ENCODE measurements around the gene CCNT1. TPM values are rescaled to one million over a fixed set of nuclear protein-coding genes. Genes with fewer than 3 reads are reported as not detected.
"Not testable (repeated sequence)": the region's sequence is repeated elsewhere in the genome, so short reads cannot be mapped to it uniquely, and the experiment has no call there.

CCNT1 gene
- total RNA-seq, 8 experiments from 2014 or later = 29.5 to 58.5 (median 37.2) TPM

GRCh38 chr12:48687592-48687991, 28.9 kb downstream of the CCNT1 start:
- in situ Hi-C loops (cut with MboI; ENCODE audit: low pct_unique_long_range_greater_than_20kb in 2 of 9, low sequenced_read_pairs in 9 of 9, unreplicated experiment in 9 of 9) = no loop called here
- Histone ChIP-seq H3K4me3 (no peak overlapping the region), H3K4me1 (replicated peaks in 1 of 2) (no peaks in the 10 kb centered on the region), H3K27ac (no peak overlapping the region)
- no peak for ATAC-seq (replicated peaks in 6 of 8)
- WGBS, 10 experiments = 78 to 100% (median 98%) methylated on average over 2 to 4 of the region's 4 CpGs

DNA sequence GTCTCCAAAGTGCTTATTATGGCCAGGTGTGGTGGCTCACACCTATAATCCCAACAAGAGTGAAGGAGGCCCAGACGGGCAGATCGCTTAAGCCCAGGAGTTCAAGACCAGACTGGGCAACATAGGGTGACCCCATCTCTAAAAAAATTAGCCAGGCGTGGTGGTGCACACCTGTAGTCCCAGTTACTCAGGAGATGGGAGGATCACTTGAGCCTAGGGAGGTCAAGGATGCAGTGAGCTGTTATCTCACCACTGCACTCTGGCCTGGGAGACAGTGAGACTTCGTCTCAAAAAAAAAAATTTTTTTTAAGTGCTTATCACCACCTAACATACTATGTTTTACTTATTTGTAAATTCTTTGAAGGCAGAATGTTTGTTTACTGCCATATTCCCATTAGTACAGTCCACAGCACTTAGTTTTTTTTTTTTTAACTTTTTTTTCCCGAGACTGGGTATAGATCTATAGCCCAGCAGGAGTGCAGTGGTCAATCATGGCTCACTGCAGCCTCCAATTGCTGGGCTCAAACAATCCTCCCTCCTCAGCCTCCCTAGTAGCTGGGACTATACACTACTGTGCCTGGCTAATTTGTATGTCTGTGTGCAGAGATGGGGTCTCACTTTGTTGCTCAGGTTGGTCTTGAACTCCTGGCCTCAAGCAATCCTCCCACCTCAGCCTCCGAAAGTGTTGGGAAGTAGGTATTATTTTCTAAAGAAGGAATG, 29.7 kb downstream of the CCNT1 start:
- in situ Hi-C loops (cut with MboI; ENCODE audit: low pct_unique_long_range_greater_than_20kb in 2 of 9, low sequenced_read_pairs in 9 of 9, unreplicated experiment in 9 of 9) = no loop called here
- no peaks in the 10 kb centered on the region for H3K4me1 ChIP-seq (replicated peaks in 1 of 2)
- ATAC-seq (replicated peaks in 6 of 8) = no peak
- H3K4me3 ChIP-seq = no peak overlapping the region
- 75 to 100% (median 94%) methylated on average over 1 to 4 of the region's 6 CpGs; no CpG with 5 or more reads in 2 of the 10 experiments for WGBS, 10 experiments
- no peak overlapping the region for H3K27ac ChIP-seq

DNA sequence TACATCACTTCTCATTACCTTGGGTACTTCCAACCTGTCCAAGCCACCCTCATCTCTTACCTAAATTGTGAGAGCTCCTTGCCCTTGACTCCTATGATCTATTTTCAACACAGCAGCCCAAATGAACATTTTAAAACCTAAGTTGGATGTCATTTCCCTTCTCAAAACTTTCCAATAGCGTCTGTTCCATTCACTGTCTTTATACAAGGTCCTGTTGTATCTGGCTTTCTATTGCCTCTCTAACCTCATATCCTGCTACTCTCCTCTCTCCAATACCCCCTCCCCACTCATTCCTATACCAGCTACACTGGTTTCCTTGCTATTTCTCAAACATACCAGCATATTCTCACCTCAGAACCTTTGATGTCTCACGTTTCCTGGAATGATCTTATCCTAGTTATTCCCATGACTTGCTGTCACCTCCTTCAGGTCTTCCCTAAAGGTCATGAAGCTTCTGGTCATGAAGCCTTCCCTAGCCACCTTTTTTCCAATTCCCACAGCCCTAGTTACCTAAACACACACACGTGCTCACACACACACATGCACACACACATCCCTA, 30.4 kb downstream of the CCNT1 start:
- Histone ChIP-seq H3K4me3 (no peak overlapping the region), H3K4me1 (replicated peaks in 1 of 2) (no peaks in the 10 kb centered on the region), H3K27ac (no peak overlapping the region)
- ATAC-seq (replicated peaks in 6 of 8) = no peak
- WGBS, 10 experiments = 30 to 79% (median 57%) methylated on average over 2 to 3 of the region's 3 CpGs; no CpG with 5 or more reads in 2 of the 10 experiments
- in situ Hi-C loops (cut with MboI; ENCODE audit: low pct_unique_long_range_greater_than_20kb in 2 of 9, low sequenced_read_pairs in 9 of 9, unreplicated experiment in 9 of 9) = no loop called here

- ATAC-seq (replicated peaks in 6 of 8) = no peak
- in situ Hi-C loops (cut with MboI; ENCODE audit: low pct_unique_long_range_greater_than_20kb in 2 of 9, low sequenced_read_pairs in 9 of 9, unreplicated experiment in 9 of 9) = no loop called here
- Histone ChIP-seq H3K4me3 (no peak overlapping the region), H3K4me1 (replicated peaks in 1 of 2) (peaks cover 17 to 21% of the 10 kb centered on the region in 2 donors), H3K27ac (no peak overlapping the region)
- WGBS, 10 experiments = 64 to 100% (median 85%) methylated on average over 1 to 4 of the region's 4 CpGs
These were observed 33.0 kb downstream of the CCNT1 start for GRCh38 chr12:48683534-48683933.

DNA sequence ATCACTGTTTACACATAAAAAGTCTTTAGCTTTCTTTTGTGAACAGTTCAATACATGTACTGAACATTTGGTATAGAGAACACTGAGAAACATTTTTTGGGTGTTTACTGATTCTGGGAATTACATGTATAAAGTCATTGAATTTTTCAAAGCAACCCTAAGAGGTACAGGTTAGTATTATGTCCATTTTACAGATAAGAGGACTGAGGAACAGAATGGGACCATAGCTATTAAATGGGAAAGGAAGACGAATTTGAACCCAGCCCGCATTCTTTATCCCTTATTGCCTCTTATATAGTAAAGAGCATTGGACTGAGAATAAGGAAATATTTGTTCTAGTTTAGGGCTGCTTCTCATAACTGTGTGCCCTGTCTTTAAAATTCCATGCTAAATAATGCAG, 33.6 kb downstream of the CCNT1 start:
- Histone ChIP-seq H3K4me1 (replicated peaks in 1 of 2) (peaks cover 17 to 24% of the 10 kb centered on the region in 2 donors), H3K4me3 (peak overlapping the region; percentile 64 to 90 (median 79)), H3K27ac (no peak overlapping the region)
- in situ Hi-C loops (cut with MboI; ENCODE audit: low pct_unique_long_range_greater_than_20kb in 2 of 9, low sequenced_read_pairs in 9 of 9, unreplicated experiment in 9 of 9) = no loop called here
- no peak for ATAC-seq (replicated peaks in 6 of 8)
- 60 to 100% (median 93%) methylated on average over 1 to 2 of the region's 2 CpGs for WGBS, 10 experiments

DNA sequence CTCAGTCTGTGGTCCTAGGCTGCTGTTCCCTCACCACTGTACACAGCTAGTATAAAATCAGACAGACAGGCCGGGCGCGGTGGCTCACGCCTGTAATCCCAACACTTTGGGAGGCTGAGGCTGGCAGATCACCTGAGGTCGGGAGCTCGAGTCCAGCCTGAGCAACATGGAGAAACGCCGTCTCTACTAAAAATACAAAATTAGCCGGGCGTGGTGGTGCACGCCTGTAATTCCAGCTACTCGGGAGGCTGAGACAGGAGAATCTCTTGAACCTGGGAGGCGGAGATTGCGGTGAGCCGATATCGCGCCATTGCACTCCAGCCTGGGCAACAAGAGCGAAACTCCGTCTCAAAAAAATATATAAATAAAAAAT, 34.0 kb downstream of the CCNT1 start:
- peak in 2 of 8 experiments; percentile 4 to 6 for ATAC-seq (replicated peaks in 6 of 8)
- in situ Hi-C loops (cut with MboI; ENCODE audit: low pct_unique_long_range_greater_than_20kb in 2 of 9, low sequenced_read_pairs in 9 of 9, unreplicated experiment in 9 of 9) = not testable (repeated sequence)
- Histone ChIP-seq H3K4me3 (peak overlapping the region; percentile 64 to 90 (median 79)), H3K4me1 (replicated peaks in 1 of 2) (peaks cover 17 to 24% of the 10 kb centered on the region in 2 donors), H3K27ac (peak overlapping the region in 1 of 2 donors; percentile 38)
- 0 to 97% (median 60%) methylated on average over 2 to 9 of the region's 19 CpGs; no CpG with 5 or more reads in 1 of the 10 experiments for WGBS, 10 experiments

DNA sequence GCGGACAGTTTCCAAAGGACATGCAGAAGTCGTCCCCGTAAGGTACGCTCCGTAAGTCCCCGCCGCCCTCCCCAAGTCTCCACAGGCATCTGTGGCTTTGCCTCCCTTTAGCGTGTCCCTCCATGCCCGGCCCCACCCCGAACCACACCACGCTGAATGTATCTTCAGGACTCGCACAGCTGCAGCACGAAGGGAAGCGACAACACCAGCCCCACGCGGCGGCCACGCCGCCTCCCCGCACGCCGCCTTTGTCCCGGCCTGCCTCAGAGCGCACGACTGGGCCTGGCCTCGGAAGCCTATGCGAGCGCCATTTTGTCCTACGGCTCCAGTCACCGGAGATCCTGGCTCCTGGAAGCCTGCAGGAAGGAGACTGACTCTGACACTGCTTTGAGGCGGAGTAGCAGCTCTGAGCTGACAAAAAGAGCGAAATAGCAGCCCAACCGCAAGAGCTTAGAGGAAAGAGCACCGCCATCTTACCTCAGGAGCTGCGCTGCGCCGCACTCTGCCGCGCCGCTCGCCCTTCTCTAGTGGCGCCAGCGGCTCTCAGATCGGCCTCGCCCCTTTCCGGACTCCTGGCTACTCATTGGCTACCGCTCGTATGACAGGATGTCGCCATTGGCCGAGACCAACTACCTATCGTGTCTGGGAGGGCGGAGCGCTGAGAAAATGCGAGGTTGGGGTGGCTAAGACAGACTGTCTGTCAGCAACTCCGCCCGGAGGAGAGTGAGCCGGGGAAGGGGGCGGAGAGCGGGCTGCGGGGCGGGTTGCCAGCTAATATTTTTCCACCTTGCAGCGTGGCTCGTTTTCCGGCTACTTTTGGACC, 34.6 kb downstream of the CCNT1 start, which contains the start of gene KANSL2:
Gene KANSL2 (minus strand): TSS at position 529 of the 823 bp plus-strand sequence. CDS start 606 bp downstream, outside the sequence.
- in situ Hi-C loops (cut with MboI; ENCODE audit: low pct_unique_long_range_greater_than_20kb in 2 of 9, low sequenced_read_pairs in 9 of 9, unreplicated experiment in 9 of 9) = no loop called here

GRCh38 chr12:48681399-48681709, 35.2 kb downstream of the CCNT1 start:
- WGBS, 10 experiments = 0 to 7% (median 0%) methylated on average over 1 to 7 of the region's 11 CpGs; no CpG with 5 or more reads in 2 of the 10 experiments
- in situ Hi-C loops (cut with MboI; ENCODE audit: low pct_unique_long_range_greater_than_20kb in 2 of 9, low sequenced_read_pairs in 9 of 9, unreplicated experiment in 9 of 9) = no loop called here
- peak overlapping the region; percentile 86 to 91 for H3K27ac ChIP-seq
- ATAC-seq (replicated peaks in 6 of 8) = peak in 3 of 8 experiments; percentile 0 to 1 (median 1)
- peak overlapping the region; percentile 64 to 90 (median 79) for H3K4me3 ChIP-seq
- peaks cover 17 to 24% of the 10 kb centered on the region in 2 donors for H3K4me1 ChIP-seq (replicated peaks in 1 of 2)

More for the DNA sequence above, 34.6 kb downstream of the CCNT1 start, which contains the start of gene KANSL2:
- WGBS, 10 experiments = 0 to 1% (median 0%) methylated on average over 1 to 13 of the region's 64 CpGs; no CpG with 5 or more reads in 5 of the 10 experiments
- Histone ChIP-seq H3K4me3 (peak within 1 kb of the TSS; percentile 64 to 90 (median 79)), H3K4me1 (replicated peaks in 1 of 2) (peaks cover 17 to 24% of the 10 kb centered on the region in 2 donors), H3K27ac (peak within 1 kb of the TSS; percentile 86 to 91)
- peak; percentile 92 to 99 (median 97) for ATAC-seq (replicated peaks in 6 of 8)

- Histone ChIP-seq H3K4me1 (replicated peaks in 1 of 2) (peaks cover 17 to 24% of the 10 kb centered on the region in 2 donors), H3K27ac (no peak overlapping the region), H3K4me3 (peak overlapping the region; percentile 64 to 90 (median 79))
- WGBS, 10 experiments = 0 to 100% (median 63%) methylated on average over 1 to 9 of the region's 13 CpGs; no CpG with 5 or more reads in 2 of the 10 experiments
- no peak for ATAC-seq (replicated peaks in 6 of 8)
- in situ Hi-C loops (cut with MboI; ENCODE audit: low pct_unique_long_range_greater_than_20kb in 2 of 9, low sequenced_read_pairs in 9 of 9, unreplicated experiment in 9 of 9) = no loop called here
These were observed 35.6 kb downstream of the CCNT1 start for GRCh38 chr12:48680861-48681260.

GRCh38 chr12:48678551-48679185, 37.8 kb downstream of the CCNT1 start:
- ATAC-seq (replicated peaks in 6 of 8) = no peak
- H3K4me3 ChIP-seq = no peak overlapping the region
- H3K27ac ChIP-seq = no peak overlapping the region
- peaks cover 17 to 24% of the 10 kb centered on the region in 2 donors for H3K4me1 ChIP-seq (replicated peaks in 1 of 2)
- WGBS, 10 experiments = 37 to 100% (median 89%) methylated on average over 1 to 3 of the region's 3 CpGs
- in situ Hi-C loops (cut with MboI; ENCODE audit: low pct_unique_long_range_greater_than_20kb in 2 of 9, low sequenced_read_pairs in 9 of 9, unreplicated experiment in 9 of 9) = no loop called here

GRCh38 chr12:48671231-48671856, 45.2 kb downstream of the CCNT1 start:
- WGBS, 10 experiments = 50 to 100% (median 91%) methylated on average over 1 to 8 of the region's 8 CpGs
- ATAC-seq (replicated peaks in 6 of 8) = no peak
- Histone ChIP-seq H3K4me3 (no peak overlapping the region), H3K4me1 (replicated peaks in 1 of 2) (no peaks in the 10 kb centered on the region), H3K27ac (no peak overlapping the region)
- in situ Hi-C loops (cut with MboI; ENCODE audit: low pct_unique_long_range_greater_than_20kb in 2 of 9, low sequenced_read_pairs in 9 of 9, unreplicated experiment in 9 of 9) = no loop called here

DNA sequence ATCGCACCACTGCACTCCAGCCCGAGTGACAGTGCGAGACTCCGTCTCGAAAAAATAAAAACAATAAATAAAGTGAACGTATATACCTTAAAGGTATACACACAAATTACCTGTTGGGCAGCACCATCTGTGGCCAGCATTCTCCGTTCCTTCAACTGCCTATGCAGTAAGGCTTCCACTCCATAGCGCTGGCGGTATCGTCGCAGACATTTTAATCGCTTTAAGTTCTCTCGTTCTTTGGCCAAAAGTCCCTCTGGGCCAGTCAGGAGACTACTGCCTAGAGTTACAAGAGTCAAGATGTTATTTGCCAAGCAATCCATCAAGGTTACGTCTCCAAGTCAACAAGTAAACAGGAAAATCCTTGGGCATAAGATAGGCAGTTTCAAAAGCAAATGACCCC, 47.5 kb downstream of the CCNT1 start:
- no peaks in the 10 kb centered on the region for H3K4me1 ChIP-seq (replicated peaks in 1 of 2)
- WGBS, 10 experiments = 90 to 100% (median 96%) methylated on average over 1 to 14 of the region's 14 CpGs; no CpG with 5 or more reads in 1 of the 10 experiments
- no peak for ATAC-seq (replicated peaks in 6 of 8)
- no peak overlapping the region for H3K4me3 ChIP-seq
- no peak overlapping the region for H3K27ac ChIP-seq
- in situ Hi-C loops (cut with MboI; ENCODE audit: low pct_unique_long_range_greater_than_20kb in 2 of 9, low sequenced_read_pairs in 9 of 9, unreplicated experiment in 9 of 9) = no loop called here

Data from motor neuron (in vitro differentiated cells).